Amygdala (tissue), 56 donors: ENCODE measurements around the gene SLC25A1.
"Not testable (repeated sequence)": the region's sequence is repeated elsewhere in the genome, so short reads cannot be mapped to it uniquely, and the experiment has no call there.

Source experiments
- DNase-seq, 56 donors: peaks; one replicate each; lab custom pipeline; 2025; lab: John Stamatoyannopoulos, UW

The SLC25A1 gene

GRCh38 chr22:19169002-19169946 lies 9.3 kb downstream of the SLC25A1 start:
- no peak for DNase-seq

- DNase-seq, result no peak
Measured at GRCh38 chr22:19168088-19168890, 10.2 kb downstream of the SLC25A1 start.

- no peak for DNase-seq
Measured at GRCh38 chr22:19167106-19167869, 11.2 kb downstream of the SLC25A1 start.

- DNase-seq, result no peak
Measured at GRCh38 chr22:19166421-19166820, 12.1 kb downstream of the SLC25A1 start.

- no peak for DNase-seq
Measured at GRCh38 chr22:19164425-19164824, 14.1 kb downstream of the SLC25A1 start.

GRCh38 chr22:19158649-19159048 lies 19.9 kb downstream of the SLC25A1 start:
- not testable (repeated sequence) for DNase-seq

GRCh38 chr22:19156109-19156508 lies 22.4 kb downstream of the SLC25A1 start:
- DNase-seq, result not testable (repeated sequence)

GRCh38 chr22:19152942-19153883 lies 25.3 kb downstream of the SLC25A1 start:
- DNase-seq, result no peak

- DNase-seq, result no peak
Measured at GRCh38 chr22:19151329-19152191, 27.0 kb downstream of the SLC25A1 start.

GRCh38 chr22:19150482-19151328 lies 27.8 kb downstream of the SLC25A1 start:
- no peak for DNase-seq

- no peak for DNase-seq
Measured at GRCh38 chr22:19149991-19150390, 28.5 kb downstream of the SLC25A1 start, which contains the start of gene GSC2. GSC2 (minus strand) TSS chr22:19150292; CDS start chr22:19150283, 9 bp downstream.

GRCh38 chr22:19149047-19149883 lies 29.3 kb downstream of the SLC25A1 start:
- DNase-seq, result no peak

GRCh38 chr22:19148417-19149046 lies 30.0 kb downstream of the SLC25A1 start:
- DNase-seq, result no peak

- no peak for DNase-seq
Measured at GRCh38 chr22:19147195-19147780, 31.2 kb downstream of the SLC25A1 start.

- DNase-seq, result no peak
Measured at GRCh38 chr22:19146215-19146968, 32.1 kb downstream of the SLC25A1 start.
